ENCODE data around the gene ERBIN. TPM values are rescaled to one million over a fixed set of nuclear protein-coding genes. Genes with fewer than 3 reads are reported as not detected.

Gene ERBIN
- total and polyA plus RNA-seq, 2 donors (not counting 1 experiment from before 2014, with no cell fraction given), result 69.1 to 127 TPM

- H4K20me1 ChIP-seq (ENCODE audit: control insufficient read depth, extremely low read depth, insufficient read depth, low read length), result no peaks in the 10 kb centered on the region
- H3K9me3 ChIP-seq (ENCODE audit: control insufficient read depth, insufficient read depth, low read depth, low read length), result no peaks in the 10 kb centered on the region
- H3K79me2 ChIP-seq (ENCODE audit: control insufficient read depth, insufficient read depth, low read length), result peaks cover 59% of the 10 kb centered on the region
- no peak overlapping the region for H3K9ac ChIP-seq (ENCODE audit: insufficient read depth, low read length)
- H2AFZ ChIP-seq (ENCODE audit: low read length), result no peak overlapping the region
- no peaks in the 10 kb centered on the region for H3K4me1 ChIP-seq (ENCODE audit: control insufficient read depth, extremely low read depth, insufficient read depth, low read length)
- H3K27ac ChIP-seq (ENCODE audit: insufficient read depth, low read length), result no peak overlapping the region
- no peak for DNase-seq (ENCODE audit: low read depth in 2 of 2)
- H3K36me3 ChIP-seq (ENCODE audit: control insufficient read depth, insufficient read depth, low read length), result peaks cover 2% of the 10 kb centered on the region
- no peaks in the 10 kb centered on the region for H3K27me3 ChIP-seq (ENCODE audit: control insufficient read depth, insufficient read depth, low read length)
- no peak overlapping the region for H3K4me3 ChIP-seq (replicated peaks in 1 of 4; ENCODE audit: control extremely low read depth in 1 of 4, insufficient read depth in 1 of 4, low read depth in 3 of 4, low read length in 4 of 4)
- H3K4me2 ChIP-seq (ENCODE audit: extremely low read depth, insufficient read depth, low read length), result no peak overlapping the region
- TF ChIP-seq EZH2 (IDR thresholded peaks at IDR 0.05; ENCODE audit: low read length, missing control alignments), result no peak
- no peak for TF ChIP-seq CTCF (conservative IDR thresholded peaks at IDR 0.05 in 1 of 2, IDR thresholded peaks at IDR 0.05 in 1 of 2; ENCODE audit: low read depth in 1 of 2, low read length in 2 of 2)
Measured at GRCh38 chr5:65992630-65993029, 66.3 kb downstream of the ERBIN start.

- Histone ChIP-seq H3K79me2 (ENCODE audit: control insufficient read depth, insufficient read depth, low read length) (peaks cover 54% of the 10 kb centered on the region), H2AFZ (ENCODE audit: low read length) (no peak overlapping the region), H4K20me1 (ENCODE audit: control insufficient read depth, extremely low read depth, insufficient read depth, low read length) (no peaks in the 10 kb centered on the region), H3K27ac (ENCODE audit: insufficient read depth, low read length) (no peak overlapping the region), H3K9me3 (ENCODE audit: control insufficient read depth, insufficient read depth, low read depth, low read length) (no peaks in the 10 kb centered on the region), H3K36me3 (ENCODE audit: control insufficient read depth, insufficient read depth, low read length) (peaks cover 4% of the 10 kb centered on the region), H3K9ac (ENCODE audit: insufficient read depth, low read length) (no peak overlapping the region), H3K4me3 (replicated peaks in 1 of 4; ENCODE audit: control extremely low read depth in 1 of 4, insufficient read depth in 1 of 4, low read depth in 3 of 4, low read length in 4 of 4) (no peak overlapping the region), H3K4me2 (ENCODE audit: extremely low read depth, insufficient read depth, low read length) (no peak overlapping the region), H3K27me3 (ENCODE audit: control insufficient read depth, insufficient read depth, low read length) (no peaks in the 10 kb centered on the region), H3K4me1 (ENCODE audit: control insufficient read depth, extremely low read depth, insufficient read depth, low read length) (no peaks in the 10 kb centered on the region)
- no peak for DNase-seq (ENCODE audit: low read depth in 2 of 2)
- TF ChIP-seq EZH2 (IDR thresholded peaks at IDR 0.05; ENCODE audit: low read length, missing control alignments) (no peak), CTCF (conservative IDR thresholded peaks at IDR 0.05 in 1 of 2, IDR thresholded peaks at IDR 0.05 in 1 of 2; ENCODE audit: low read depth in 1 of 2, low read length in 2 of 2) (no peak)
Measured at GRCh38 chr5:65994117-65994786, 67.9 kb downstream of the ERBIN start.

GRCh38 chr5:65999061-65999723 lies 72.8 kb downstream of the ERBIN start:
- H3K27me3 ChIP-seq (ENCODE audit: control insufficient read depth, insufficient read depth, low read length), result no peaks in the 10 kb centered on the region
- no peak overlapping the region for H3K27ac ChIP-seq (ENCODE audit: insufficient read depth, low read length)
- TF ChIP-seq EZH2 (IDR thresholded peaks at IDR 0.05; ENCODE audit: low read length, missing control alignments) (no peak), CTCF (conservative IDR thresholded peaks at IDR 0.05 in 1 of 2, IDR thresholded peaks at IDR 0.05 in 1 of 2; ENCODE audit: low read depth in 1 of 2, low read length in 2 of 2) (no peak)
- no peak overlapping the region for H2AFZ ChIP-seq (ENCODE audit: low read length)
- peaks cover 66% of the 10 kb centered on the region for H3K79me2 ChIP-seq (ENCODE audit: control insufficient read depth, insufficient read depth, low read length)
- no peak overlapping the region for H3K4me3 ChIP-seq (replicated peaks in 1 of 4; ENCODE audit: control extremely low read depth in 1 of 4, insufficient read depth in 1 of 4, low read depth in 3 of 4, low read length in 4 of 4)
- no peak for DNase-seq (ENCODE audit: low read depth in 2 of 2)
- no peaks in the 10 kb centered on the region for H4K20me1 ChIP-seq (ENCODE audit: control insufficient read depth, extremely low read depth, insufficient read depth, low read length)
- peaks cover 5% of the 10 kb centered on the region for H3K36me3 ChIP-seq (ENCODE audit: control insufficient read depth, insufficient read depth, low read length)
- H3K4me2 ChIP-seq (ENCODE audit: extremely low read depth, insufficient read depth, low read length), result no peak overlapping the region
- H3K4me1 ChIP-seq (ENCODE audit: control insufficient read depth, extremely low read depth, insufficient read depth, low read length), result no peaks in the 10 kb centered on the region
- H3K9me3 ChIP-seq (ENCODE audit: control insufficient read depth, insufficient read depth, low read depth, low read length), result no peaks in the 10 kb centered on the region
- no peak overlapping the region for H3K9ac ChIP-seq (ENCODE audit: insufficient read depth, low read length)

Data from fibroblast of lung (primary cell).